WTC11 (cell line): ENCODE measurements around the gene NEUROG2.

Source experiments
- ATF3 ChIP-seq: sonication (generic); formaldehyde crosslinking; conservative IDR thresholded peaks from 2 replicates; pipeline ENCODE4 v1.8.1; 2022; ENCODE audit warnings: mild to moderate bottlenecking, missing genetic modification reagents
- CREB1 ChIP-seq: sonication (generic); formaldehyde crosslinking; IDR thresholded peaks from 2 replicates; pipeline ENCODE4 v1.8.0; 2023; ENCODE audit warnings: mild to moderate bottlenecking, missing genetic modification reagents
- CTCF ChIP-seq: fragments of 200-600 bp; IDR thresholded peaks from 2 replicates; pipeline ENCODE4 v1.8.0; 2022; ENCODE audit warnings: antibody characterized with exemption
- NR2C2 ChIP-seq: sonication (generic); formaldehyde crosslinking; IDR thresholded peaks from 2 replicates; pipeline ENCODE4 v1.8.0; 2022; ENCODE audit warnings: mild to moderate bottlenecking, missing genetic modification reagents
- RELA ChIP-seq: sonication (generic); formaldehyde crosslinking; IDR thresholded peaks from 2 replicates; pipeline ENCODE4 v1.8.1; 2022; ENCODE audit warnings: missing genetic modification reagents, mild to moderate bottlenecking, borderline replicate concordance
- TEAD1 ChIP-seq: sonication (generic); formaldehyde crosslinking; IDR thresholded peaks from 2 replicates; pipeline ENCODE4 v1.8.0; 2022; ENCODE audit warnings: mild to moderate bottlenecking, missing genetic modification reagents
- TP53 ChIP-seq: sonication (generic); formaldehyde crosslinking; IDR thresholded peaks from 2 replicates; pipeline ENCODE4 v1.8.1; 2023; ENCODE audit warnings: mild to moderate bottlenecking, missing genetic modification reagents
- USF2 ChIP-seq: sonication (generic); formaldehyde crosslinking; IDR thresholded peaks from 2 replicates; pipeline ENCODE4 v1.8.1; 2023; ENCODE audit warnings: mild to moderate bottlenecking, missing genetic modification reagents, moderate library complexity
- ZBTB21 ChIP-seq: sonication (generic); formaldehyde crosslinking; IDR thresholded peaks from 2 replicates; pipeline ENCODE4 v1.8.1; 2023; ENCODE audit warnings: mild to moderate bottlenecking, missing genetic modification reagents, borderline replicate concordance

- no peak for TF ChIP-seq RELA (CRISPR knock-in tag)
- TF ChIP-seq CTCF = no peak
- TF ChIP-seq ATF3 (CRISPR knock-in tag) = no peak
- no peak for TF ChIP-seq TP53
- no peak for TF ChIP-seq USF2 (CRISPR knock-in tag)
- no peak for TF ChIP-seq ZBTB21
- TF ChIP-seq CREB1 = no peak
- no peak for TF ChIP-seq NR2C2 (CRISPR knock-in tag)
- TF ChIP-seq TEAD1 (CRISPR knock-in tag) = no peak
Measured at GRCh38 chr4:112536123-112536522, 20.1 kb upstream of the NEUROG2 start.
